ENCODE data around the gene RUNX2.

DNA sequence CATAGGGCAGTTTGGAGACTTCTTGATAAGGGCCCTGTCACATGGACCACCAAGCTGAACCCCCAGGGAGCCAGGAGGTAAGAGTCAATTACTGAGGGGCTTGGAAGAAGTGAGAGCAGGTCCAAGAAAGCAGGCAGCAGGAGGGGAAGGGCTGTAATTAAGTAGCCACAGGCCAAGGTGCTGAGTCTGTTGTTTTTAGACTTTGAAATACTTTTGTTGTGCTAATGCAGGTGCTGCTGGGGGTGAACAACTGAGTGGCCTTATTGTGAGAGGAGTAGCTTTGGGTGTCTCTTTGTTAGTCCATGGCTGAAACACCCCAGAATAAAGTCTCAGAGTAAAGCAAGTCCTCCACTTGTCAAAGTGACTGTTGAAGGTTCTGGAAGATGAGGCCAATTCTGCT lies 316.6 kb downstream of the RUNX2 start:
- TF ChIP-seq, protein P1, sequence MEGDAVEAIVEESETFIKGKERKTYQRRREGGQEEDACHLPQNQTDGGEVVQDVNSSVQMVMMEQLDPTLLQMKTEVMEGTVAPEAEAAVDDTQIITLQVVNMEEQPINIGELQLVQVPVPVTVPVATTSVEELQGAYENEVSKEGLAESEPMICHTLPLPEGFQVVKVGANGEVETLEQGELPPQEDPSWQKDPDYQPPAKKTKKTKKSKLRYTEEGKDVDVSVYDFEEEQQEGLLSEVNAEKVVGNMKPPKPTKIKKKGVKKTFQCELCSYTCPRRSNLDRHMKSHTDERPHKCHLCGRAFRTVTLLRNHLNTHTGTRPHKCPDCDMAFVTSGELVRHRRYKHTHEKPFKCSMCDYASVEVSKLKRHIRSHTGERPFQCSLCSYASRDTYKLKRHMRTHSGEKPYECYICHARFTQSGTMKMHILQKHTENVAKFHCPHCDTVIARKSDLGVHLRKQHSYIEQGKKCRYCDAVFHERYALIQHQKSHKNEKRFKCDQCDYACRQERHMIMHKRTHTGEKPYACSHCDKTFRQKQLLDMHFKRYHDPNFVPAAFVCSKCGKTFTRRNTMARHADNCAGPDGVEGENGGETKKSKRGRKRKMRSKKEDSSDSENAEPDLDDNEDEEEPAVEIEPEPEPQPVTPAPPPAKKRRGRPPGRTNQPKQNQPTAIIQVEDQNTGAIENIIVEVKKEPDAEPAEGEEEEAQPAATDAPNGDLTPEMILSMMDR (IDR thresholded peaks at IDR 0.05; ENCODE audit: insufficient read depth, low read depth, low read length): no peak
- no peak for TF ChIP-seq EZH2 (IDR thresholded peaks at IDR 0.05; ENCODE audit: insufficient read depth, low read length)
